ENCODE results near the gene SMYD3. TPM values are rescaled to one million over a fixed set of nuclear protein-coding genes. Genes with fewer than 3 reads are reported as not detected.

Gene SMYD3
- total RNA-seq, 1 experiment from 2014 or later = 17.4 TPM

DNA sequence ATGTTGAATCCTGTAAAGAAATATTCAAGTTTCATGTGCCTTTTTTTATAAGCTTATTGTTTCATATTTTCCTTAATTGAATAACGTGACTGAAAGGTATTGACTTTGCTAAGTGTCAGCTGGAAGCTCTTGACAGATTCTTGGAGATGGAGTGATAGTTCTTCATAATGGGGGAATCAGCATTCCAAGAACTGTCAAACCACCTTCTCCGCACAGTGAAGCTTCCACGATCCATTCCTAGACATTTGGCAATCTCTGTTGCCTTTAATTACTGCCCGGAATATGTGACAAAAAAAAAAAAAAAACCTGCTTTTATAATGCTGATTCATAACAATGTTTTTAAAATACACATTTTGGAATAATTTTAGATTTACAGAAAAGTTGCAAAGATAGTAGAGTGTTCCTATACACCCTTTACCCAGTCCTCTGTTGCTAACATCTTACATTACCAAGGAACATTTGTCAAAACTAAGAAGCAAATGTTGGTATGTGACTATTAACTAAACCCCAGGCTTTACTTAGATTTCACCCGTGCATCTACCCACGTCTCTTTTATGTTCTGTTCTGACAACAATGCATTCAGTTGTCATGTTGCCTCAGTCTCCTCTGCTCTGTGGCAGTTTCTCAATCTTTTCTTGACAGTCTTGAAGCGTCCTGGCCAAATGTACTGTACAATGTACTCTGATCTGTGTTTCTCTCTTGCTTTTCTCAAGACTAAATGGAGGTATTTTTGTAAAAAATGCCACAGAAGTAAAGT, 674.1 kb downstream of the SMYD3 start:
- DNase-seq (ENCODE audit: low read depth, low spot score) = no peak

DNA sequence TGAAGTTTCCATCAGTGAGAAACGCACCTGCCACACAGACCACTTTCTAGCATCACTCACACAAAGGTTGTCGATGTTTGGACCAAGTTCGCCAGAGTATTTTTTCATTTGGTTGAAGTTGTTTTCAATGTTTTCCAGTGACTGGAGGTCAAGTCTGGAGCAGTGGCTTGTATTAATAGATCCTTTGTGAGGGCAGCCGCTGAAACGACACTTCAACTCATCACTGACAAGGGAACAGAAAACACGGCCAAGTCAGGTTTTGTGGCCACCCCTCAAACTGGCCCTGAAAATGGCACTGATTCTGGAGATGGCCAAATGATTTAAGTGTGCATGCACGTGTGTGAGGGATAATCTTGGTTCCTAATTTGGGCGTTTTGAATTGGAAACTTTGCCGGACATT, 675.6 kb downstream of the SMYD3 start:
- no TSS peak for BruUV-seq (replicated peaks)
- no peaks in the 10 kb centered on the region for H3K36me3 ChIP-seq (ENCODE audit: control insufficient read depth, insufficient read depth, low read length)
- in situ Hi-C loops (cut with HindIII; ENCODE audit: low pct_unique_long_range_greater_than_20kb, low sequenced_read_pairs) (no loop called here), intact Hi-C loops (cut with micrococcal nuclease; ENCODE audit: unreplicated experiment) (no loop called here)
- H3K9me3 ChIP-seq (ENCODE audit: control insufficient read depth, insufficient read depth, low read depth, low read length) = no peaks in the 10 kb centered on the region
- no peak overlapping the region for H3K4me3 ChIP-seq (ENCODE audit: low read depth in 2 of 2, low read length in 2 of 2)
- ChIA-PET POLR2A (no interaction called here), CTCF (no interaction called here)
- DNase-seq (ENCODE audit: low read depth, low spot score) = no peak
- H3K27me3 ChIP-seq (ENCODE audit: control insufficient read depth, insufficient read depth, low read length) = no peaks in the 10 kb centered on the region
- no peak overlapping the region for H3K27ac ChIP-seq (ENCODE audit: low read length)
- no peak for TF ChIP-seq REST (IDR thresholded peaks at IDR 0.05; ENCODE audit: insufficient read depth in 1 of 2, low read depth in 2 of 2, low read length in 1 of 2)
- no peak for TF ChIP-seq SIN3A (IDR thresholded peaks at IDR 0.05; ENCODE audit: borderline replicate concordance, insufficient read depth, low read depth, low read length)
- no peak for TF ChIP-seq POLR2AphosphoS5 (IDR thresholded peaks at IDR 0.05; ENCODE audit: low read depth, low read length)
- TF ChIP-seq CTCF (IDR thresholded peaks at IDR 0.05) = no peak
- TF ChIP-seq TCF7L2 (IDR thresholded peaks at IDR 0.05; ENCODE audit: low read depth, low read length) = no peak
- H3K4me1 ChIP-seq (ENCODE audit: control insufficient read depth, insufficient read depth, low read length) = no peaks in the 10 kb centered on the region
- ATAC-seq = no peak

More for the DNA sequence above, 674.1 kb downstream of the SMYD3 start:
- ChIA-PET POLR2A (no interaction called here), CTCF (no interaction called here)
- intact Hi-C loops (cut with micrococcal nuclease; ENCODE audit: unreplicated experiment) (no loop called here), in situ Hi-C loops (cut with HindIII; ENCODE audit: low pct_unique_long_range_greater_than_20kb, low sequenced_read_pairs) (no loop called here)
- no peaks in the 10 kb centered on the region for H3K27me3 ChIP-seq (ENCODE audit: control insufficient read depth, insufficient read depth, low read length)
- H3K4me1 ChIP-seq (ENCODE audit: control insufficient read depth, insufficient read depth, low read length) = no peaks in the 10 kb centered on the region
- ATAC-seq = no peak
- no peak overlapping the region for H3K4me3 ChIP-seq (ENCODE audit: low read depth in 2 of 2, low read length in 2 of 2)
- TF ChIP-seq SIN3A (IDR thresholded peaks at IDR 0.05; ENCODE audit: borderline replicate concordance, insufficient read depth, low read depth, low read length) (no peak), CTCF (IDR thresholded peaks at IDR 0.05) (no peak), REST (IDR thresholded peaks at IDR 0.05; ENCODE audit: insufficient read depth in 1 of 2, low read depth in 2 of 2, low read length in 1 of 2) (no peak), TCF7L2 (IDR thresholded peaks at IDR 0.05; ENCODE audit: low read depth, low read length) (no peak), POLR2AphosphoS5 (IDR thresholded peaks at IDR 0.05; ENCODE audit: low read depth, low read length) (no peak)
- no TSS peak for BruUV-seq (replicated peaks)
- H3K27ac ChIP-seq (ENCODE audit: low read length) = no peak overlapping the region
- no peaks in the 10 kb centered on the region for H3K9me3 ChIP-seq (ENCODE audit: control insufficient read depth, insufficient read depth, low read depth, low read length)
- H3K36me3 ChIP-seq (ENCODE audit: control insufficient read depth, insufficient read depth, low read length) = no peaks in the 10 kb centered on the region

All from Panc1 (cell line).